ENCODE data around the gene GATAD2A. TPM values are rescaled to one million over a fixed set of nuclear protein-coding genes. Genes with fewer than 3 reads are reported as not detected.

The GATAD2A gene
- total RNA-seq, 1 experiment from 2014 or later = 189 TPM

DNA sequence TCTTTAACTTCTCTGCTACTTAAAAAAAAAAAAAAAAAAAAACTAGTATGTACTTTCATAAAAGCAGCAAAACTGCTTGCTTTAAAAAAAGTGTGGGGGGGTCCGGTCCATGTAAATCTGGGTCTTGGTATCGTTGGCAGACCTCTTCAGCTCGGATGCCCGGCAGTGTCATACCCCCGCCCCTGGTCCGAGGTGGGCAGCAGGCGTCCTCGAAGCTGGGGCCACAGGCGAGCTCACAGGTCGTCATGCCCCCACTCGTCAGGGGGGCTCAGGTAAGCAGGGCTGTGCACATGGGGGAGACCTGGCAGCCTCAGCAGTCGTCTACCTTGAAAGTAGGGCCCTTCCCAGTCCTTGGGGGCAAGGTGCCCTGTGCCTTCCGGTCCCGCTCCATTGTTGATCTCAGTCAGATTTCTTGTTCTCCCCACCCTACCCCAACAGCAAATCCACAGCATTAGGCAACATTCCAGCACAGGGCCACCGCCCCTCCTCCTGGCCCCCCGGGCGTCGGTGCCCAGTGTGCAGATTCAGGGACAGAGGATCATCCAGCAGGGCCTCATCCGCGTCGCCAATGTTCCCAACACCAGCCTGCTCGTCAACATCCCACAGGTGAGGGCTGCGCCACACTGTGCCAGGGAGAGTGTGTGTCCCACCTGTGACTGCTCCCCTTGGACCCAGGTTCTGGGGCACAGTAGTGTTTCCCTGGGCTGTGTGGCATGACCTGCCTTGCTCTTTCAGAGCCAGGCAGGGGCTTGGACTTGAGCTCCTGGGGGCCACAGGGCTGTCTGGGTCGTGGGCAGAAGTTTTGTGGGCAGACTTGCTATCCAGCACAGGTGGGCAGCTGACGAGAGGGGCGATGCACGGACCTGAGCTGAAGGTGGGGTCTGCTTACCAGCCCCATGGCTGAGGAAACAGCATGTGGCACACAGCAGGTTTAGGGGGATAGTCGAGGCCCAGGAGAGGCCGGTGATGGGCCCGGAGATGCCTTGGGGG lies 90.4 kb downstream of the GATAD2A start:
- no peak overlapping the region for H2BK12ac ChIP-seq (ENCODE audit: insufficient read length, low read depth, low read length)

More for the DNA sequence above, 90.4 kb downstream of the GATAD2A start:
- H2BK15ac ChIP-seq (ENCODE audit: low read depth, low read length) = no peak overlapping the region
- no peak overlapping the region for H2BK120ac ChIP-seq (ENCODE audit: low read depth, low read length, poor library complexity, severe bottlenecking)
- peak overlapping the region in 1 of 3 experiments; percentile 34; a peak in 2 of 7 replicates for H3K27ac Mint-ChIP-seq
- H4K91ac ChIP-seq (ENCODE audit: insufficient read length, low read depth, low read length) = no peak overlapping the region
- no peaks in the 10 kb centered on the region for H3K9me3 ChIP-seq (ENCODE audit: control insufficient read depth, low read depth, low read length)
- H3K14ac ChIP-seq (ENCODE audit: insufficient read depth, low read length) = no peak overlapping the region
- H3K27me3 ChIP-seq (ENCODE audit: insufficient read depth, low read length) = no peaks in the 10 kb centered on the region
- H3K4me2 ChIP-seq (ENCODE audit: insufficient read depth, insufficient read length, low read length) = no peak overlapping the region
- no peak overlapping the region for H3K23ac ChIP-seq (ENCODE audit: insufficient read length, low read depth, low read length)
- no peaks in the 10 kb centered on the region for H3K79me1 ChIP-seq (ENCODE audit: insufficient read depth, low read depth, low read length, poor library complexity, severe bottlenecking)
- H3K4me3 Mint-ChIP-seq = no peak overlapping the region
- H3K56ac ChIP-seq (ENCODE audit: insufficient read length, low read depth, low read length) = no peak overlapping the region
- no peak overlapping the region for H3T11ph ChIP-seq (ENCODE audit: low read length)
- TF ChIP-seq, protein P1, sequence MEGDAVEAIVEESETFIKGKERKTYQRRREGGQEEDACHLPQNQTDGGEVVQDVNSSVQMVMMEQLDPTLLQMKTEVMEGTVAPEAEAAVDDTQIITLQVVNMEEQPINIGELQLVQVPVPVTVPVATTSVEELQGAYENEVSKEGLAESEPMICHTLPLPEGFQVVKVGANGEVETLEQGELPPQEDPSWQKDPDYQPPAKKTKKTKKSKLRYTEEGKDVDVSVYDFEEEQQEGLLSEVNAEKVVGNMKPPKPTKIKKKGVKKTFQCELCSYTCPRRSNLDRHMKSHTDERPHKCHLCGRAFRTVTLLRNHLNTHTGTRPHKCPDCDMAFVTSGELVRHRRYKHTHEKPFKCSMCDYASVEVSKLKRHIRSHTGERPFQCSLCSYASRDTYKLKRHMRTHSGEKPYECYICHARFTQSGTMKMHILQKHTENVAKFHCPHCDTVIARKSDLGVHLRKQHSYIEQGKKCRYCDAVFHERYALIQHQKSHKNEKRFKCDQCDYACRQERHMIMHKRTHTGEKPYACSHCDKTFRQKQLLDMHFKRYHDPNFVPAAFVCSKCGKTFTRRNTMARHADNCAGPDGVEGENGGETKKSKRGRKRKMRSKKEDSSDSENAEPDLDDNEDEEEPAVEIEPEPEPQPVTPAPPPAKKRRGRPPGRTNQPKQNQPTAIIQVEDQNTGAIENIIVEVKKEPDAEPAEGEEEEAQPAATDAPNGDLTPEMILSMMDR (conservative IDR thresholded peaks at IDR 0.05) = no peak
- no peak overlapping the region for H3K4ac ChIP-seq (ENCODE audit: low read depth, low read length)
- no peak overlapping the region for H2AFZ ChIP-seq (ENCODE audit: low read length)
- peaks cover 6 to 7% of the 10 kb centered on the region in 2 experiments; a peak in 2 of 4 replicates for H3K4me1 Mint-ChIP-seq
- no peaks in the 10 kb centered on the region for H3K23me2 ChIP-seq (ENCODE audit: insufficient read length, low read depth, low read length, poor library complexity, severe bottlenecking)
- peaks cover 35 to 88% (median 81%) of the 10 kb centered on the region in 3 experiments; a peak in 6 of 7 replicates for H3K36me3 Mint-ChIP-seq (ENCODE audit: insufficient read depth in 1 of 3, low read depth in 3 of 3)
- H3K4me1 ChIP-seq (ENCODE audit: insufficient read depth, low read length) = no peaks in the 10 kb centered on the region
- no peak overlapping the region for H3K27ac ChIP-seq (ENCODE audit: insufficient read length, low read depth, low read length)
- no peak overlapping the region for H2AK5ac ChIP-seq (ENCODE audit: insufficient read length, low read length)
- no peaks in the 10 kb centered on the region for H4K20me1 ChIP-seq (ENCODE audit: control insufficient read depth, insufficient read depth, insufficient read length)
- H2BK5ac ChIP-seq (ENCODE audit: insufficient read length, low read length) = no peak overlapping the region
- no peak overlapping the region for H3K9ac ChIP-seq (ENCODE audit: extremely low read depth, insufficient read length, low read length)
- H3K18ac ChIP-seq (ENCODE audit: insufficient read length, low read depth, low read length) = no peak overlapping the region
- DNase-seq = no peak
- H3K9me3 Mint-ChIP-seq = no peaks in the 10 kb centered on the region
- H2BK20ac ChIP-seq (ENCODE audit: low read depth, low read length, poor library complexity, severe bottlenecking) = no peak overlapping the region
- H4K8ac ChIP-seq (replicated peaks; ENCODE audit: insufficient read length, low read depth, low read length) = no peak overlapping the region
- peaks cover under 1% of the 10 kb centered on the region; the same call in 1 of the 2 replicates for H3K79me2 ChIP-seq (ENCODE audit: insufficient read depth, low read length)
- no CpG with 5 or more reads among the region's 30 CpGs for WGBS (ENCODE audit: extremely low coverage, insufficient read length, low lambda C conversion rate)
- no peak overlapping the region for H4K5ac ChIP-seq (ENCODE audit: insufficient read length, low read depth, low read length)
- no peaks in the 10 kb centered on the region for H3K27me3 Mint-ChIP-seq (ENCODE audit: low read depth)
